ENCODE data around the gene SIX5.

Gene SIX5

DNA sequence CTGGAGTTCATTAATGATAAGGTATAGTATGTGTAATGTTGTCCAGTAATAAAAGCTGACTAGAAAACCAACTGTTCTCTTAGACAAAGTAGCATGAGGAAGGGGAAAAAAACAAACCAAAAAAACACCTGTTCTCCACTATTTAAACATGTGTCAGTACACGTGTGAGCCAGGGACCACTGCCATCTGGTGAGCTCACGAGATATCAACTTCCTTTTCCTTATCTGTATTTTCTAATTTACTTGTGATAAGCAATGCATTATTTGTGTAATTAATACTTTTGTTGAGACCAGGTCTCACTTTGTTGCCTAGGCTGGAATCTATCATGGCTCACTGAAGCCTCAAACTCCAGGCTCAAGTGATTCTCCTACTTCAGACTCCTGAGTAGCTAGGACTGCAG, 4.3 kb upstream of the SIX5 start:
- DNase-seq (ENCODE audit: low spot score): no peak

DNA sequence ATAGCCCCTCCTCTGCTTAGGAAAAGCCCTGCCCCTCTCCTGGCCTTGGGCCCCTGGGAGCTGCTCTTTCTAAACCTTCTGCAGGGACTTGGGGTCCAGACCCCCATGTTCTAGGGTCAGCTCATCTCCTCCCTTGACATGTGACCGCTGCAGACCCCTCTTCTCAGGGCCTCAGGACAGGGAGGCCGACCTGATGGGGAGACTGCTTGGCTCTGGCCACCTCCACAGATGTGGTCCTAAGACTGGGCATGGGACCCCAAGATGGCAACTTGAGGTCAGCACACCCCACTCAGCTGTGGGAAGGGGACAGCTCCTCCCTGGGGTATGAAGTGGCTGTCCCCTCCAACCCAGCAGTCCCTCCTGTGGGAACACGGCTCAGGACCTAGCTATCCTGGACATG, 3.9 kb upstream of the SIX5 start:
- DNase-seq (ENCODE audit: low spot score): peak; percentile 58

DNA sequence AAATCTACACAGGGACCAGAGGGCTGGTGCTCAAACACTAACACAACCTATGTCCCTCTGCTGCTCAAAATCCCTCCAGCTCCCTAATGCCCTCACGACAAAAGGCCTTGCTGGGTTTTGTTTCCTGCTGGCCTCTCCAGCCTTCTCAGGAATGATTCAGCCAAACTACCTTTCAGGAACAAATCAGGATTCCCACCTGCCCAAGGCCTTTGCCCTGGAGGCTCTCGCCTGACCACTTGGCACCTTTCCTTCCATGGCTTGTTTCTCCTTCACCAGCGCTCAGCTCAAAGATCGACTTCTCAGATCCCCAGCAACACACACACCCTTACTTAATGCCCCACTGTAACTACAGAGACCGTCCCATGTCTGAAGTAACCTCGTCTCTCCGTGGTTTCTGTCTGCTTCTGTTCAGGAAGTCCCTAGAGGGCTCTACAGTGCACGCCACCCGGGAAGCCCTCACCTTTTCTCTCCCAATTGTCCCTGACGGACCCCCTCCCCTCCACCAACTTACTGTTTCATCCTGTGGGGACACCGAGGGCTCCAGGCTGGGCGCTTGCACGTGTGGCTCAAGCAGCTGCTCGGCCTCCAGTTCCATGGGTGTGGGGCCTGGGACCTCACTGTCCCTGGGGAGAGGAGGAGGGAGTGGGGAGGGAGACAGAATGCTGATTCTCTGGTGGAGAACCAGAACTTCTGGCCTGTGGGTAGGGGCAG, 3.2 kb upstream of the SIX5 start:
- peak; percentile 61 for DNase-seq (ENCODE audit: low spot score)

DNA sequence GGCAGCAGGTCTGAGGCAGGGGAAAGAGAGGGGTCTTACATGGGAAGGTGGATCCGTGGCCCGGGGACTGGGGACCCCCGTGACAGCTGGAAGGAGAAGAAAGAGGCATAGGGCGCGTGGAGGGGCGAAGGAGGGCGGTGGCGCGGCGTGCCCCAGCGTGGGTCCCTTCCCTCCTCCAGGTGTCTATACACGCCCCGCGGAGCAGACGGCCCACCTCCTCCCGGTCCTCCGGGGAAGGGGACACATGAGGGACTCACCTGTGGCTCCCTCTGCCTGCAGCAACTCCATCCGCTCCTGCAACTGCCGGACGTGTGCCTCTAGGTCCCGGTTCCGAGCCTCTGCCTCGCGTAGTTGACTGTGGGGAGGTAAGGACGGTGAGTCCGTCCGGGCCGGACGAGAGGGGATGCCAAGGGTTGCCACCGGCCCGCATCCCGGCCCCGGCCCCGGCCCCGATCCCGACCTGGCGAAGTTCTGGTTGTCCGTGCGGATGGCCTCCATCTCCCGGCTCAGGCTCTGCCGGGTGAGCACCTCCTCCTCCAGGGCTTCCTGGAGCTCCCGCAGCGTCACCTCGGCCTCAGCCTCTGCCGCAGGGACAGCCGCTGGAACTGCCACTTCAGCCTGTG, 2.4 kb upstream of the SIX5 start:
- DNase-seq (ENCODE audit: low spot score): peak; percentile 66

DNA sequence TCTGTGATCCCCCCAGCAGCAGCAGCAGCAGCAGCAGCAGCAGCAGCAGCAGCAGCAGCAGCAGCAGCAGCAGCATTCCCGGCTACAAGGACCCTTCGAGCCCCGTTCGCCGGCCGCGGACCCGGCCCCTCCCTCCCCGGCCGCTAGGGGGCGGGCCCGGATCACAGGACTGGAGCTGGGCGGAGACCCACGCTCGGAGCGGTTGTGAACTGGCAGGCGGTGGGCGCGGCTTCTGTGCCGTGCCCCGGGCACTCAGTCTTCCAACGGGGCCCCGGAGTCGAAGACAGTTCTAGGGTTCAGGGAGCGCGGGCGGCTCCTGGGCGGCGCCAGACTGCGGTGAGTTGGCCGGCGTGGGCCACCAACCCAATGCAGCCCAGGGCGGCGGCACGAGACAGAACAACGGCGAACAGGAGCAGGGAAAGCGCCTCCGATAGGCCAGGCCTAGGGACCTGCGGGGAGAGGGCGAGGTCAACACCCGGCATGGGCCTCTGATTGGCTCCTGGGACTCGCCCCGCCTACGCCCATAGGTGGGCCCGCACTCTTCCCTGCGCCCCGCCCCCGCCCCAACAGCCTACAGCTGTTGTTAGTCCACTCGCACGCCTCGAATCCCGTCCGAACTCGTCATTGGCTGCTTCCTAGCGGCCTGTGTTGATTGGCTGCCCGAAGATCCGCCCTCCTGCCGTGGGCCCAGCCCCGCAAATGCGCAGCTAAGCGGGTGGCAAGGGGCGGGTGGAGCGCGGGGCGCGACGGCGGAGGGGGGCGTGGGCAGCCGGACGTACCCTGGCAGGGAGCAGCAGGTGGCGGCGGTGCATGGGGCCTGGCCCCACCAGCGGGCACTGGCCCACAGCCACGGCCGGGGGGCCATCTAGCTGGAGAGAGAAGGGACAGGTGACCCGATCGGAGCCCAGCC, 1.4 kb upstream of the SIX5 start:
- peak; percentile 97 for DNase-seq (ENCODE audit: low spot score)

DNA sequence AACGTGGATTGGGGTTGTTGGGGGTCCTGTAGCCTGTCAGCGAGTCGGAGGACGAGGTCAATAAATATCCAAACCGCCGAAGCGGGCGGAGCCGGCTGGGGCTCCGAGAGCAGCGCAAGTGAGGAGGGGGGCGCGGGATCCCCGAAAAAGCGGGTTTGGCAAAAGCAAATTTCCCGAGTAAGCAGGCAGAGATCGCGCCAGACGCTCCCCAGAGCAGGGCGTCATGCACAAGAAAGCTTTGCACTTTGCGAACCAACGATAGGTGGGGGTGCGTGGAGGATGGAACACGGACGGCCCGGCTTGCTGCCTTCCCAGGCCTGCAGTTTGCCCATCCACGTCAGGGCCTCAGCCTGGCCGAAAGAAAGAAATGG, 754 bp upstream of the SIX5 start:
- DNase-seq (ENCODE audit: low spot score): no peak

DNA sequence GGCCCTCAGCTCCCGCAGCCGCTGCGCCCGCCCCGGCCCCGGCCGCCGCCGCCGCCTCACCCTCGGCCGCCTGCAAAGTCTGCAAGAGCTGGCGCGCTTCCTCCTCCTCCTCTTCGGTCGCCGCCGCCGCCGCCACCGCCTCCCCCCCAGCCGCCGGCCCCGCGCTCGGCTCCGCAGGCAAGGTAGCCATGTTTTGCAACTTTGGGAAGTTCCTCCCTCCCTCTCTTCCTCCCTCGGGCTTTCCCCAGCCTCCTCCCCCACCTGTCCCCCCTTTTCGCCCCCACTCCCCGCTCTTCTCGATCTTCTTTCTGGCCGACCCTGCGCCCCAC, 433 bp downstream of the SIX5 start:
- DNase-seq (ENCODE audit: low spot score): no peak

DNA sequence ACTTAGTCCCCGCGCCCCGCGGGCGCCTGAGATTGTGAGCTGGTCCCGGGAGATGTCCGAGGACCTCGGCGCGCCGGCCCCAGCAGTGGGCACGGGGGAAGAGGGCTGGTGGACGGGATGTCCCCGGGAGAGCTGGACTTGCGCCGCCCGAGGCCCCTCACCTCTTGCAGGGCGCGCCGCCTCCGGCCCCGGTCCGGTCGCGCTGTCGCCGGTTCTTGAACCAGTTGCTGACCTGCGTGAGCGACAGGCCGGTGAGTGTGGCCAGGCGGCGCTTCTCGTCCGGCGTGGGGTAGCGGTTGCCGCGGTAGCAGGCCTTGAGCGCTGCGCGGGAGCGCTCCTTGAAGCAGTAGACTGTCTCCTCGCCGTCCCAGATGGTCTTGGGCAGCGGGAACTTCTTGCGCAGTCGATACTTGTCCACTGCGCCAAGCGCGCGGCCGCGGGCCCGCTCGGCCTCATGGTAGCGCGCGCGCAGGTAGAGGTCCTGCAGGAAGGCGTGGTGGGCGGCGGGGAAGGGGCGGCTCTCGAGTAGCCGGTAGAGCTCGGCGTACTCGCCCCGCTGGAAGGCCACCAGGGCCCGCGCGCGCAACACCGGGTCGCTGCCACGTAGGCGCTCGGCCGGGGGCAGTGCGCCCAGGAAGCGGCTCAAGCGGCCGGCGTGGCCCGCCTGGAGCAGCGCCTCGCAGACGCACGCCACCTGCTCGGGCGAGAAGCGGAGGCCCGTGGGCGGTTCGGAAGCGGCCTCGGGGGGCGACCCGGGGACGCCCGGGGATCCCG, 984 bp downstream of the SIX5 start:
- DNase-seq (ENCODE audit: low spot score): peak; percentile 80

DNA sequence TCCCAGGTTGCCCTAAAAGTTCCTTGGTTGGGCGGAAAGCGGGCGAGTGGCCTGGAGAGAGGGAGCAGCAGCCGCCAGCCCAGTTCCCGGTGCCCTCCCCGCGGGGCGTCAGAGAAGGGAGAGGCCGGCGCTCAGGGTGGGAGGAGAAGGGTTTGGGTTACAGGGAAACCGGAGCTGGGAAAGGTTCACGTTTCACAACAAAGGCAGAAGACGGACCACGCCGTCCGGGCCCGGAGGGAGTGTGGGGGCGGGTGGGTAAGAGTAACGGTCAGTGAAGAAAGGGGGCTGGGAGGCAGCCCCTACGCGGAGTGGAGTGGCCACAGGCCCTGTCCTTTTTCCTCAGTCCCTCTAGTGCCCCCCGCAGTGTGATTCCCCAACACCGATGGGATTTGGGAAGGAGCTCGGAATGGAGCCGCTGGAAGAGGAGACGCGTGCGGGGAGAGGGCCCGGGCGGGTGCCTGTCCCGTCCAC, 1.6 kb downstream of the SIX5 start:
- DNase-seq (ENCODE audit: low spot score): peak; percentile 87

DNA sequence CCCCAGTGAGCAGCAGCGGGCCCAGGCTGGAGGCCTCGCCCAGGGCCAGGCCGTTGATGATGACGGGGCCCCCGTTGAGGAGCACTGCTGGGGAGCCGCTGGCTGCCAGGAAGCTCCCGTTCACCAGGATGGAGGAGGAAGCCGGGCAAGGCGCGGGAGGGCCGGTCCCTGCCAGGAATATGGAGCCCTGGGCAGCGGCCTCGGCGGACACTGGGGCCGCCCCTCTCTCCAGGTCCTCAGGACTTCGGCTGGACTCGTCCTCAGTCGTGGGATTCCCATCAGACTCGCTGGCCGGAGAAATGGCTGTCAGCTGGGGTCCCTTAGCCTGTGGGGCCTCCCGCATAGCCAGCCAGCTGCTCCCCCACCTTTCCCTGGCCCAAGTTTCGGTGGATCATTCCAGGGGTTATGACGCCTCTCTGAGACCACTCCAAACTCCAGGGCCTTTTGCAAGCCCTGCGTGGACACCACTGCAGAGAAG, 2.1 kb downstream of the SIX5 start:
- DNase-seq (ENCODE audit: low spot score): peak; percentile 75

DNA sequence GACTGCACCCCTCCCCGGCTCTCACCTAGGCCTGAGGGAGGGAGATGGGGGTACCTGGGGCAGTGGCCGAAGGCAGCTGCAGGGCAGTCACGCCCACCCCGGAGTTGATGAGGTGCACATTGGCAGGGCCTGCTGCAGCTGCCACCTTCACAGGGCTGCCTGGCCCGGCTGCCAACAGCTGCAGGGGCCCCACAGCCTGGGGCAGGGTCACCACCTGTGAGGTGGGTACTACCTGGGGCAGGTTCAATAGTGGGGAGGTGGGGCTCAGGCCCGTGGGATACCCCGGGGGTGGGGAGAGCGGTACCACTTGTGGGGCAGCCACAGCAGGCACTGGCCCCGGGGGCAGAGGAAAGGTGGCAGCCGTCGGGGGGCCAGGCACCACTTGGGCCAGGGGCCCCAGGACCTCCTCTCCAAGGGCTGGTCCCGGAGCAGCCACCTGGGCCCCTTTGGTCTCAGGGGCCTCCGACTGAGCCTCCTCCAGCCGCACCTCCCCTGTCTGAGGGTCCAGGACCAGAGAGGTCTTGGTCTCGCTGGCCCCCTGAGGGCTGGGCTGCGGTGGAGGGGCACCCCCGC, 2.7 kb downstream of the SIX5 start:
- DNase-seq (ENCODE audit: low spot score): peak; percentile 66

DNA sequence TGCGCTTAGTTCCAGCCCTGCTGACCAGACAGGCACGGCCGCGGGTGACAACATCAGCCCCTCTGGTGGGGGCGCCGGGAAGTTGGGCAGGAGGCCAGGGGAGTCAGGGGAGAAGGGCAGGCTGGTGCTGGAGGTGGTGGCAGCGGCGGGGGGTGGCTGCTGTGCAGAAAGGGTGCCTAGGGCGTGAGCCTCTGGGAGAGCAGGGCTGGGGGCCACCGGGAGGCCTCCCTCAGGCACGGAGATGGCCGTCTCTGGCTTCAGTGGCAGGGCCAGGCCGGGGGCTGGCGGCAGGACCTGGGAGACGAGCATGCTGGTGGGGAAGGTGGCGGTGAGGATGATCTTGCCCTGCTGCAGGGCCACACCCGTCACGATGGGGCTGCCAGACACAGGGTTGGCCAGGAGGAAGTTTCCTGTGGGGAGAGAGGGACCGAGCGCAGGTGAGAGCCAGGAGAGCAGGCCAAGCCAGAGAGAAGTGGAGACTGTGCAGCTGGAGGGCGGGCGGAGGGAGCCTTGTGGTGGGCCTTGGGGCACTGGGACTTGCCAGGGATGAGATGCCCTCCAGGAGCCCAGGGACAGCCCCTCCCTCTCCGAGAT, 3.3 kb downstream of the SIX5 start:
- DNase-seq (ENCODE audit: low spot score): peak; percentile 64

DNA sequence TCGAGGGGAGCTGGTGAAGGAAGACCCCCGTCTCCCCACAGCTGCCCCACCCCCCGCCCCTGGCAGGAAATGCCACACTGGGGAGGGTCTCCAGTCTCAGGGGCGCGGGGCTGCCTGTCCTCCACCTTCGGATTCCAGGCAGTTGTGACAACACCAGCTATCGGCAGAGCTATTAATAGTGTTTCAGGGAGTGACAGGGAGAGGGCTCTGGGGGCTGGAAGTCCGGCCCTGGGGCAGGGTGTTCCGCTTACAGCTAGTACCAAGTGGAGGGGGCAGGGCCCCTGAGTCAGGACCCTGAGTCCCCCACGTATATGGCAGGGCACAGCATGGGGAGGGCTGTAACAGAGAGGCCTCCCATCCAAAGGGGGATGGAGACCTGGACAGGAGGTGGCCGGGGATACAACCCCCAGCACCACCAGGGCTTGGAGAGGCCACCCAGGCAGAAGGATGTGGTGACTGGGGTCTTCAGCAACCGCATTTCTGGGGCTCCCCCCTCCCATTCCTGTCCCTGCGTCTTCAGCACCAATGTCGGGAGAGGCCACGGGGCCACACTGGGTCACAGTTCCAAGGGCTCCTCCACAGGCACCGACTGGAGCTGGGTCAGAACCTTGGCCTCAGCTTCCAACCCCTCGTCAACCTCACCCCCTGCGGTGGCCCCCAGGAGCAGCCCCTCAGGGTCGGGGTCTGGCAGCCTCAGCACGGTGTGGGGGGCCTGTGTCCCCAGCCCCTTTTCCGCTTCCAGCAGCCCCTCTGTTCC, 3.9 kb downstream of the SIX5 start:
- DNase-seq (ENCODE audit: low spot score): peak; percentile 68

DNA sequence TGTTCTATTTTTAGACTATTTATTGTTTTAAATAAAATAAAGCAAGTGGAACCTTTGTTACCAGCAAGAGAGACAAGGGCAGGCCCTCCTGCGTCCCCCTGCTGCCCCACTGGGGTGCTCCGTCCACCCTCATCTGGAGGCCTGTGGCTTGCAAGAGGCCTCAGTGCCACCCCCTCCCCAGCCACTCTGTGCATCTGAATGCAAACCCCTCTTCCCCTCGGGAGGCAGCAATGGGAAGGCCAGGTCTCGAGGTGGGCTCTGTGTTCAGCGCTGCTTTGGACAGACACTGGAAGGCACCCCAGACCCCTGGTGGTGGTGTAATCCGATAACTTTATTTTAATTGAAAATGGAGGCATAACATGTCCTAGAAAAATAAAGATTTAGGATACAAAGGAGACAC, 4.6 kb downstream of the SIX5 start:
- DNase-seq (ENCODE audit: low spot score): peak; percentile 66

DNA sequence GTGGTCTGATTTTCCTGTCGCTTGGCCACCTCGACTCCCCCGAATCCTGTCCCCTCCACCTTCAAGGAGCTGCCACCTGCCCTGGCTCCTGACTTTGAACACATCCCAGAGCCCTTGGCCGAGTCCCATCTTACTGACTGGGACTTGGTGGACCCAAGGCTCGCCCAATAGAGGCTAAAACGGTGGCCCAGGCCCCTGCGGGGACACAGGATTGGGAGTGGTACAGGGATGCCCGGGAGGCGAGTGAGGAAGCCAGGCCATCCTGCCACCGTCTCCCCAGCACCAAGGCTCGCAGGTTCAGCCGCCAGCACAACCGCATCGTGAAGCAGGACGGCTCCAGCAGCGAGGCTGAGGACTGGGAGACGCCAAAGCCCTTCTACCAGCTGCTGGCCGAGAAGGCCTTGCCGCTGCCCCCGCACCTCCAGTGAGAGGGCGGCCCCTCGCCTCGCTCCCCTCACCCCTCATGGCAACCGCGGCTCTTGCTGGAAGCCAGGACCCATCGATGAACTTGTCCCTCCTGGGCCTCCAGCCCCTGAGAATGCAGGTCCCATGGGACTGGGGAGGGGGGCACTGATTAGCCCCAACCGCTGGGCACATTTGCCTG, 5.3 kb downstream of the SIX5 start:
- DNase-seq (ENCODE audit: low spot score): peak; percentile 61

DNA sequence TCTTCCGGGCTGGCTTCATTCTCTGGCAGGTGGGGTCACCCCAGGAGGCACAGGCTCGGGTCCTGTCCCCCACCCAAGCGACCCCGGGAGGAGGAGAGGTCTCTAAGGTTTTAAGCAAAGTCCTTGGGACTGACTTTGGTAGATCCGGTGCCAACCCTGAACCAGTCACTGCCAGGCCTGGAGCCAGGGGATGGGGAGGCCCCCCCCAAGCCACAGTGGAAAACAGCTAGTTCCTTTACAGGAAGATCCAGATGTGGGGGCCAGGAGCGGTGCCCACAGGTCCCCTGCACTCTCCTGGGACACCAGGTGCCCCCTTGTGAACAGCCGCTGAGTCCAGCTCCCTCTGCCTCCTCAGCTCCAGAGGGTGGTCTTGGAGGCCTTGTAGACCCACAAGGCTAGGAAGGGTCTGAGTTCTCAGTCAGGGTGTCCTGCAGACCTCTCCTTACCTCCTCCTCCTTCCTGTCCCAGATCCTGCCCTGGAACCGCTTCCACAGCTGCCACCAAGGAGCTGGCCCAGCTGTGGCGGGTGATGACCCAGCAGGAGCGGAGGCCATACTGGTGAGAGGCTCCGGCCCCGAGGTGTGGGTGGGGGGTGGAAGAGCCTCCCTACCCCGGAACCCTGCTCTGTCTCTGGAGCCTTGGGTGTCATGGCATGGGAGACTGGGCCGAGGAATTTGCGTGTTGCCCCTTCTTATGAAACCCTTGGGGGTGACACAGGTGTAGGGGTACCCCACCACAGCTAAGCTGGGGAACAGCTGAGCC, 6.0 kb downstream of the SIX5 start:
- no peak for DNase-seq (ENCODE audit: low spot score)

DNA sequence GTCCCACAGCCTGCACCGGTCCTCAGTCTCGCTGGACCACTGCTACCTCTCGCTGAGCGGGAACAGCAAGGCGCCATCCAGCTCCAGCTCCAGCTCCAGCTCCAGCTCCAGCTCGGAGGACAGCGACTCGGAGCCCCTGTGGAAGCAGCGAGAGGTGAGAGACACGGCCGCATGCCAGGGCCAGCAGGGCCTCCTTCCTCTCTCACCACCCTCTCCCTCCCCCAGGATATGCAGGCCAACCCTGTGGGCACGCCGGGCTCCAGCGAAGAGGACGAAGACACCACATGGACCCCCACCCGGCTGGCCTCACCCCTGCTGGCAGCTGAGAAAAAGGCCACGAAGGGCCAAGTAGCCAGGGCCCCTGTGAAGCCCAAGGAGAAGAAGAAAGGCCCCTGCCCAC, 7.3 kb downstream of the SIX5 start:
- DNase-seq (ENCODE audit: low spot score): no peak

DNA sequence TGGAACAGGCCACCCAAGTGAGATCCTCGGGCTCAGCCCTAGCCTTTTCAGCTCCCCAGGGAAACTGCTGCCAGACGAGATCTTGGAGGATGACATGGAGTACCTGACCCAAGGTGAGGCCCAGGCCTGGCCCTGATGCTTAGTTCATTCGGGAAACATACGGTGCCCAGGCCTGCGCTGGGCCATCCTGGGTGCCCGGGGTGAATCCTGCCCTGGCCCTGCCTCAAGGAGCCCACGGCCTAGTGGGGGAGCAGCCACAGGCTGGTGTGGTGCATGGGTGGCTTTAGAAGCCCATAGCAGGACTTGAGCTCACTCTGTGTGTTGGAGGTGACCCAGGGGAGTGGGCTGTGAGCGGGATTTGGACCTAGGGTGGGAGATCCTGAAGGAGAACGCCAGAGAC, 10.1 kb downstream of the SIX5 start:
- DNase-seq (ENCODE audit: low spot score): no peak

DNA sequence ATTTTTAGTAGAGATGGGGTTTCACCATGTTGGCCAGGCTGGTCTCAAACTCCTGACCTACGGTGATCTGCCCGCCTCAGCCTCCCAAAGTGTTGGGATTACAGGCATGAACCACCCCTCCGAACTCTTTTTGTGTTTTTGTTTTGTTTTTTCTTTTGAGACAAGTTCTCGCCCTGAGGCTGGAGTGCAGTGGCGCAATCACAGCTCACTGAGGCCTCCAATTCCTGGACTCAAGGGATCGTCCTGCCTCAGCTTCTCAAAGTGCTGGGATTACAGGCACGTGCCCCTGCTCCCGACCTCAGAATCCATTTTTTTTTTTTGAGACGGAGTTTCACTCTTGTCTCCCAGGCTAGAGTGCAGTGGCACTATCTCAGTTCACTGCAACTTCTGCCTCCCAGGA, 11.4 kb downstream of the SIX5 start:
- DNase-seq (ENCODE audit: low spot score): no peak
